ENCODE results near the gene CFAP99.

- TF ChIP-seq CTCF (optimal IDR thresholded peaks at IDR 0.05 in 1 of 3, IDR thresholded peaks at IDR 0.05 in 1 of 3, conservative IDR thresholded peaks at IDR 0.05 in 1 of 3; ENCODE audit: extremely low read depth in 1 of 3, insufficient read depth in 2 of 3, low read length in 3 of 3) (no peak), EZH2 (IDR thresholded peaks at IDR 0.05; ENCODE audit: low read length) (no peak)
Measured at GRCh38 chr4:2486981-2487380, 68.2 kb downstream of the CFAP99 start.

Data from keratinocyte (primary cell).